ENCODE measurements around the gene TRIM28. TPM values are rescaled to one million over a fixed set of nuclear protein-coding genes. Genes with fewer than 3 reads are reported as not detected.

TRIM28 gene
- total and polyA plus RNA-seq, 9 of the 15 experiments (the other 6 are each of a cell fraction or from before 2014, with no cell fraction given): 12.1 to 797 (median 490) TPM

DNA sequence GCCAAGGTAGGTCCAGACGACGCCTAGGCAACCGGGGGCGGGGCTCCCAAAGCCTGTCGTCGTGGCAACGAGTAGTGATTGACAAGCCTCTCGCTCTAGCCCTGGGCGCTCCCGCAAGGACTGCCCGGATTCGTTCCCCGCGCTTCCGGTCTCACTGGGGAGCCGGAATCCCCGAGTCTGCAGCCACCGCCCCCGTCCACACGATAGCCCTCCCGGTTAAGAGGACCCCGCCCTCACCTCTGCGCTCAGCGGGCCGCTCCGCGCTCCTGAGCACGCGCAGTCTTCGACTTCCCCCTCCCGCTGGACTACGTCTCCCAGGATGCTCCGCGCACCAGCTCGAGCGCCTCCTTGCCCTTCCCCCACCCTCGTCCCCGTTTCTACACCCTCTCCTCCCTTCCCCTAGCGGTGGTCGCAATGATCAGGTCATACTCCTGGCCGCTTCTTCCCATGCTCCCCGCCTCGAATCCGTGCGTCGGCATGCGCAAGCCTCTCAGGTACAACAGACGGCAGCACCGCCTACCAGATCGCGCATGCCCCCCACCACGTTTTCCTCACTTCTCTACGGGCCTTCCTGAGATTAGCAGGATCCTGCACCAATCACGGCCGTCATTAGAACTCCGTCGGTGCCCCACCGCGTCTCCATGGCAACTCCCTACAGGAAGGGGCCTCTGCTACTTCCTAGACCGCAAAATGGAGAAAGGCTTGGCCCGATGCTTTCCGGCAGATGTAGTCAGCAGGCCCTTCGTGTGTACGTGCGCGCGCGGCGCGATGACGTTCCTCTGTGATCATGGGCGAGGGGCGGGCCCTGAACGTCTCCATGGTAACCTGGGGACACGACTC is 29.2 kb downstream of the TRIM28 start, which contains the start of gene MZF1 (continued):
- TF ChIP-seq, protein P1, sequence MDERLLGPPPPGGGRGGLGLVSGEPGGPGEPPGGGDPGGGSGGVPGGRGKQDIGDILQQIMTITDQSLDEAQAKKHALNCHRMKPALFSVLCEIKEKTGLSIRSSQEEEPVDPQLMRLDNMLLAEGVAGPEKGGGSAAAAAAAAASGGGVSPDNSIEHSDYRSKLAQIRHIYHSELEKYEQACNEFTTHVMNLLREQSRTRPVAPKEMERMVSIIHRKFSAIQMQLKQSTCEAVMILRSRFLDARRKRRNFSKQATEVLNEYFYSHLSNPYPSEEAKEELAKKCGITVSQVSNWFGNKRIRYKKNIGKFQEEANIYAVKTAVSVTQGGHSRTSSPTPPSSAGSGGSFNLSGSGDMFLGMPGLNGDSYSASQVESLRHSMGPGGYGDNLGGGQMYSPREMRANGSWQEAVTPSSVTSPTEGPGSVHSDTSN (CRISPR knock-in tag; IDR thresholded peaks at IDR 0.05; ENCODE audit: low read depth): peak; percentile 86
- TF ChIP-seq, protein P1 (tag; conservative IDR thresholded peaks at IDR 0.05; ENCODE audit: low read depth): peak; percentile 98
- no peak for TF ChIP-seq SMAD1 (IDR thresholded peaks at IDR 0.05; ENCODE audit: low read depth, low read length, partially characterized antibody)
- no peak for TF ChIP-seq ESRRB (CRISPR knock-in tag; IDR thresholded peaks at IDR 0.05; ENCODE audit: borderline replicate concordance)
- TF ChIP-seq BMI1 (IDR thresholded peaks at IDR 0.05; ENCODE audit: low read length): peak; percentile 100
- TF ChIP-seq CBFA2T3 (IDR thresholded peaks at IDR 0.05): no peak
- TF ChIP-seq XRCC3 (IDR thresholded peaks at IDR 0.05): no peak
- peak; percentile 89 for TF ChIP-seq ATF1 (CRISPR knock-in tag; IDR thresholded peaks at IDR 0.05)
- TF ChIP-seq ATF1 (tag; IDR thresholded peaks at IDR 0.05): peak; percentile 98
- TF ChIP-seq DIDO1 (tag; IDR thresholded peaks at IDR 0.05; ENCODE audit: low read depth): peak; percentile 71; the same call in 1 of the 2 replicates
- 0 out of 2 replicates have a peak, but pooled peaks have one; percentile 19 for TF ChIP-seq RUNX1 (IDR thresholded peaks at IDR 0.05; ENCODE audit: low read depth)
- TF ChIP-seq MCM2 (IDR thresholded peaks at IDR 0.05; ENCODE audit: low read depth): no peak
- no peak for TF ChIP-seq KLF13 (tag; IDR thresholded peaks at IDR 0.05; ENCODE audit: borderline replicate concordance, low read depth)
- TF ChIP-seq, protein P2, sequence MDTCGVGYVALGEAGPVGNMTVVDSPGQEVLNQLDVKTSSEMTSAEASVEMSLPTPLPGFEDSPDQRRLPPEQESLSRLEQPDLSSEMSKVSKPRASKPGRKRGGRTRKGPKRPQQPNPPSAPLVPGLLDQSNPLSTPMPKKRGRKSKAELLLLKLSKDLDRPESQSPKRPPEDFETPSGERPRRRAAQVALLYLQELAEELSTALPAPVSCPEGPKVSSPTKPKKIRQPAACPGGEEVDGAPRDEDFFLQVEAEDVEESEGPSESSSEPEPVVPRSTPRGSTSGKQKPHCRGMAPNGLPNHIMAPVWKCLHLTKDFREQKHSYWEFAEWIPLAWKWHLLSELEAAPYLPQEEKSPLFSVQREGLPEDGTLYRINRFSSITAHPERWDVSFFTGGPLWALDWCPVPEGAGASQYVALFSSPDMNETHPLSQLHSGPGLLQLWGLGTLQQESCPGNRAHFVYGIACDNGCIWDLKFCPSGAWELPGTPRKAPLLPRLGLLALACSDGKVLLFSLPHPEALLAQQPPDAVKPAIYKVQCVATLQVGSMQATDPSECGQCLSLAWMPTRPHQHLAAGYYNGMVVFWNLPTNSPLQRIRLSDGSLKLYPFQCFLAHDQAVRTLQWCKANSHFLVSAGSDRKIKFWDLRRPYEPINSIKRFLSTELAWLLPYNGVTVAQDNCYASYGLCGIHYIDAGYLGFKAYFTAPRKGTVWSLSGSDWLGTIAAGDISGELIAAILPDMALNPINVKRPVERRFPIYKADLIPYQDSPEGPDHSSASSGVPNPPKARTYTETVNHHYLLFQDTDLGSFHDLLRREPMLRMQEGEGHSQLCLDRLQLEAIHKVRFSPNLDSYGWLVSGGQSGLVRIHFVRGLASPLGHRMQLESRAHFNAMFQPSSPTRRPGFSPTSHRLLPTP (IDR thresholded peaks at IDR 0.05; ENCODE audit: borderline replicate concordance, extremely low read depth, insufficient read length): no peak
- TF ChIP-seq GTF2E2 (tag; IDR thresholded peaks at IDR 0.05): no peak
- no peak for TF ChIP-seq GATAD2B (IDR thresholded peaks at IDR 0.05; ENCODE audit: borderline replicate concordance)
- TF ChIP-seq GABPA (tag; conservative IDR thresholded peaks at IDR 0.05; ENCODE audit: low read depth): peak; percentile 94
- no peak for TF ChIP-seq LEF1 (IDR thresholded peaks at IDR 0.05)
- TF ChIP-seq, protein P3, sequence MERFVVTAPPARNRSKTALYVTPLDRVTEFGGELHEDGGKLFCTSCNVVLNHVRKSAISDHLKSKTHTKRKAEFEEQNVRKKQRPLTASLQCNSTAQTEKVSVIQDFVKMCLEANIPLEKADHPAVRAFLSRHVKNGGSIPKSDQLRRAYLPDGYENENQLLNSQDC (CRISPR knock-in tag; IDR thresholded peaks at IDR 0.05): no peak
- TF ChIP-seq KAT8 (IDR thresholded peaks at IDR 0.05; ENCODE audit: low read depth): no peak
- TF ChIP-seq ZNF583 (CRISPR knock-in tag; IDR thresholded peaks at IDR 0.05): no peak
- TF ChIP-seq SMC3 (conservative IDR thresholded peaks at IDR 0.05; ENCODE audit: insufficient read depth, low read depth, low read length): 0 out of 2 replicates have a peak, but pooled peaks have one; percentile 5
- TF ChIP-seq ILF3 (IDR thresholded peaks at IDR 0.05; ENCODE audit: borderline replicate concordance): no peak
- no peak for TF ChIP-seq THRAP3 (IDR thresholded peaks at IDR 0.05; ENCODE audit: borderline replicate concordance)
- TF ChIP-seq STAT5A (IDR thresholded peaks at IDR 0.05; ENCODE audit: borderline replicate concordance, low read length): no peak
- TF ChIP-seq SMARCE1 (IDR thresholded peaks at IDR 0.05): no peak

Data from K562 (cell line).